A549 (cell line): ENCODE data around the gene CLEC19A.

Experiments used
- KDM5A ChIP-seq: fragments of 200-600 bp; sonication (generic); IDR thresholded peaks from 2 replicates; pipeline ENCODE4 v1.6.1; 2016; ENCODE audit warnings: antibody characterized with exemption, mild to moderate bottlenecking
- POLR2A ChIP-seq: IDR thresholded peaks from 2 replicates; pipeline ENCODE4 v1.6.1; 2012; ENCODE audit warnings: mild to moderate bottlenecking, low read length
- ZFP36 ChIP-seq: fragments of 450-650 bp; IDR thresholded peaks from 2 replicates; pipeline ENCODE4 v1.6.1; 2014; ENCODE audit warnings: borderline replicate concordance; ENCODE audit not compliant: partially characterized antibody
- TF ChIP-seq, protein P1 (sequence below): fragments of >200 bp; sonication (Bioruptor Twin); formaldehyde crosslinking; IDR thresholded peaks from 3 replicates; pipeline ENCODE4 v1.5.1; 2016
- TF ChIP-seq, protein P2 (sequence below): fragments of 200-600 bp; sonication (generic); IDR thresholded peaks from 2 replicates; pipeline ENCODE4 v1.6.1; 2016; ENCODE audit warnings: antibody characterized with exemption, mild to moderate bottlenecking, moderate library complexity

DNA sequence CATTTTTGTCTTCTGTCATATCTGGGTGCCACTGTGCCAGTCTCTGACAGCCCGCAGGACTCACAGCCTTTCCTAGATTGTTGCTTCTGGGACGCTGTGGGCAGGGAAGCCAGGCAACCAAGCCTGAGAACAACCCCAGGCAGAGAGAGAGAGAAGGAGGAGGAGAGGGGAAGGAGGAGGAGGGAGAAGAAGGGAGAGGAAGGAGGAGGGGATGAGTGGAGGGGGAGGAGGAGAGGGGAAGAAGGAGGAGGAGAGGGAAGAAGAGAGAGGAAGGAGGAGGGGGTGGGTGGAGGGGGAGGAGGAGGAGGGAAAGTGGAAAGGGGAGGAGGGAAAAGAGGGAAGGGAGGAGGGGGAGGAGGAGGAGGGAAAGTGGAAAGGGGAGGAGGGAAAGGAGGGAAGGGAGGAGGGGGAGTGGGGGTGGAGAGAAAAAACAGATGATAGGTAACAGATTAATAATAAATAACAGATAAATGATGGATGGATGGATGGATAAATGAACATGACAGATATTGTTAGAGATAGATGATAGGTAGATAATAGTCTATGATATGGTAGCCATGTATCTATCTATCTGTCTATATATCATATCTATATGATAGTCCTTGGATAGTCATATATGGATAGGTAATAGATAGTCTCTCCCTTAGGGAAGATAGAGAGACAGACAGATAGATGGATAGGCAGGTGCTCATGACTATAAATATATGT is 29.3 kb downstream of the CLEC19A start:
- TF ChIP-seq, protein P1, sequence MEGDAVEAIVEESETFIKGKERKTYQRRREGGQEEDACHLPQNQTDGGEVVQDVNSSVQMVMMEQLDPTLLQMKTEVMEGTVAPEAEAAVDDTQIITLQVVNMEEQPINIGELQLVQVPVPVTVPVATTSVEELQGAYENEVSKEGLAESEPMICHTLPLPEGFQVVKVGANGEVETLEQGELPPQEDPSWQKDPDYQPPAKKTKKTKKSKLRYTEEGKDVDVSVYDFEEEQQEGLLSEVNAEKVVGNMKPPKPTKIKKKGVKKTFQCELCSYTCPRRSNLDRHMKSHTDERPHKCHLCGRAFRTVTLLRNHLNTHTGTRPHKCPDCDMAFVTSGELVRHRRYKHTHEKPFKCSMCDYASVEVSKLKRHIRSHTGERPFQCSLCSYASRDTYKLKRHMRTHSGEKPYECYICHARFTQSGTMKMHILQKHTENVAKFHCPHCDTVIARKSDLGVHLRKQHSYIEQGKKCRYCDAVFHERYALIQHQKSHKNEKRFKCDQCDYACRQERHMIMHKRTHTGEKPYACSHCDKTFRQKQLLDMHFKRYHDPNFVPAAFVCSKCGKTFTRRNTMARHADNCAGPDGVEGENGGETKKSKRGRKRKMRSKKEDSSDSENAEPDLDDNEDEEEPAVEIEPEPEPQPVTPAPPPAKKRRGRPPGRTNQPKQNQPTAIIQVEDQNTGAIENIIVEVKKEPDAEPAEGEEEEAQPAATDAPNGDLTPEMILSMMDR, result no peak
- TF ChIP-seq, protein P2, sequence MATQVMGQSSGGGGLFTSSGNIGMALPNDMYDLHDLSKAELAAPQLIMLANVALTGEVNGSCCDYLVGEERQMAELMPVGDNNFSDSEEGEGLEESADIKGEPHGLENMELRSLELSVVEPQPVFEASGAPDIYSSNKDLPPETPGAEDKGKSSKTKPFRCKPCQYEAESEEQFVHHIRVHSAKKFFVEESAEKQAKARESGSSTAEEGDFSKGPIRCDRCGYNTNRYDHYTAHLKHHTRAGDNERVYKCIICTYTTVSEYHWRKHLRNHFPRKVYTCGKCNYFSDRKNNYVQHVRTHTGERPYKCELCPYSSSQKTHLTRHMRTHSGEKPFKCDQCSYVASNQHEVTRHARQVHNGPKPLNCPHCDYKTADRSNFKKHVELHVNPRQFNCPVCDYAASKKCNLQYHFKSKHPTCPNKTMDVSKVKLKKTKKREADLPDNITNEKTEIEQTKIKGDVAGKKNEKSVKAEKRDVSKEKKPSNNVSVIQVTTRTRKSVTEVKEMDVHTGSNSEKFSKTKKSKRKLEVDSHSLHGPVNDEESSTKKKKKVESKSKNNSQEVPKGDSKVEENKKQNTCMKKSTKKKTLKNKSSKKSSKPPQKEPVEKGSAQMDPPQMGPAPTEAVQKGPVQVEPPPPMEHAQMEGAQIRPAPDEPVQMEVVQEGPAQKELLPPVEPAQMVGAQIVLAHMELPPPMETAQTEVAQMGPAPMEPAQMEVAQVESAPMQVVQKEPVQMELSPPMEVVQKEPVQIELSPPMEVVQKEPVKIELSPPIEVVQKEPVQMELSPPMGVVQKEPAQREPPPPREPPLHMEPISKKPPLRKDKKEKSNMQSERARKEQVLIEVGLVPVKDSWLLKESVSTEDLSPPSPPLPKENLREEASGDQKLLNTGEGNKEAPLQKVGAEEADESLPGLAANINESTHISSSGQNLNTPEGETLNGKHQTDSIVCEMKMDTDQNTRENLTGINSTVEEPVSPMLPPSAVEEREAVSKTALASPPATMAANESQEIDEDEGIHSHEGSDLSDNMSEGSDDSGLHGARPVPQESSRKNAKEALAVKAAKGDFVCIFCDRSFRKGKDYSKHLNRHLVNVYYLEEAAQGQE, result no peak
- TF ChIP-seq ZFP36, result no peak
- no peak for TF ChIP-seq KDM5A
- TF ChIP-seq POLR2A, result no peak
